Ectodermal cell (in vitro differentiated cells): ENCODE measurements around the gene MRPL49.
"Not testable (repeated sequence)": the region's sequence is repeated elsewhere in the genome, so short reads cannot be mapped to it uniquely, and the experiment has no call there.

Source experiments
- H3K27ac ChIP-seq: 2 replicates; pipeline ENCODE4 v1.7.0; 2013; ENCODE audit warnings: mild to moderate bottlenecking, low read depth, low read length; ENCODE audit not compliant: insufficient read depth, poor library complexity, severe bottlenecking
- H3K27me3 ChIP-seq: 2 replicates; pipeline ENCODE4 v1.7.0; 2013; ENCODE audit warnings: mild to moderate bottlenecking, low read length; ENCODE audit not compliant: insufficient read depth, control insufficient read depth, poor library complexity, severe bottlenecking
- H3K36me3 ChIP-seq: one replicate; pipeline ENCODE4 v1.7.0; 2013; ENCODE audit warnings: low read length; ENCODE audit not compliant: control insufficient read depth, insufficient read depth
- H3K4me1 ChIP-seq: one replicate; pipeline ENCODE4 v1.7.0; 2013; ENCODE audit warnings: low read length; ENCODE audit not compliant: control insufficient read depth, insufficient read depth
- H3K4me3 ChIP-seq: 2 replicates; pipeline ENCODE4 v1.7.0; 2013; ENCODE audit warnings: low read depth, low read length, control low read depth; ENCODE audit not compliant: insufficient read depth
- H3K9me3 ChIP-seq: 2 replicates; pipeline ENCODE4 v1.7.0; 2013; ENCODE audit warnings: mild to moderate bottlenecking, low read length, moderate library complexity; ENCODE audit not compliant: control insufficient read depth
- WGBS, 2 experiments: methylation state at CpG; one replicate each; pipeline ENCODE4 v1.1.7; 2013; ENCODE audit warnings: missing lambda C conversion rate in 2 of 2; 5-methylcytosine and 5-hydroxymethylcytosine counted together

Gene MRPL49

GRCh38 chr11:65167656-65168055 lies 45.5 kb downstream of the MRPL49 start:
- no peaks in the 10 kb centered on the region for H3K9me3 ChIP-seq
- no peaks in the 10 kb centered on the region for H3K4me1 ChIP-seq
- H3K36me3 ChIP-seq = no peaks in the 10 kb centered on the region
- no peak overlapping the region for H3K27ac ChIP-seq
- H3K27me3 ChIP-seq = no peaks in the 10 kb centered on the region
- no peak overlapping the region for H3K4me3 ChIP-seq
- 92 to 94% methylated on average over 3 of the region's 3 CpGs for WGBS, 2 experiments

GRCh38 chr11:65169164-65169641 lies 47.1 kb downstream of the MRPL49 start:
- Histone ChIP-seq H3K4me1 (no peaks in the 10 kb centered on the region), H3K9me3 (no peaks in the 10 kb centered on the region), H3K27me3 (no peaks in the 10 kb centered on the region), H3K4me3 (no peak overlapping the region), H3K27ac (no peak overlapping the region), H3K36me3 (no peaks in the 10 kb centered on the region)
- WGBS, 2 experiments = 87 to 92% methylated on average over 11 of the region's 11 CpGs

- WGBS, 2 experiments = 84 to 85% methylated on average over 21 of the region's 21 CpGs
- Histone ChIP-seq H3K27ac (no peak within 1 kb of the TSS), H3K27me3 (no peaks in the 10 kb centered on the region), H3K9me3 (no peaks in the 10 kb centered on the region), H3K4me1 (no peaks in the 10 kb centered on the region), H3K36me3 (no peaks in the 10 kb centered on the region), H3K4me3 (no peak within 1 kb of the TSS)
These were observed 48.0 kb downstream of the MRPL49 start, which contains the start of gene SPDYC for GRCh38 chr11:65170058-65170534. Gene SPDYC (plus strand): TSS chr11:65170233. CDS start chr11:65171358, 1,125 bp downstream.

GRCh38 chr11:65172600-65172999 lies 50.5 kb downstream of the MRPL49 start:
- H3K36me3 ChIP-seq = no peaks in the 10 kb centered on the region
- H3K4me3 ChIP-seq = no peak overlapping the region
- no peaks in the 10 kb centered on the region for H3K4me1 ChIP-seq
- no peak overlapping the region for H3K27ac ChIP-seq
- 85 to 91% methylated on average over 10 of the region's 10 CpGs for WGBS, 2 experiments
- no peaks in the 10 kb centered on the region for H3K9me3 ChIP-seq
- no peaks in the 10 kb centered on the region for H3K27me3 ChIP-seq

GRCh38 chr11:65174571-65175010 lies 52.5 kb downstream of the MRPL49 start:
- 66 to 70% methylated on average over 2 of the region's 2 CpGs for WGBS, 2 experiments
- not testable (repeated sequence) for H3K27me3 ChIP-seq, H3K4me1 ChIP-seq, H3K4me3 ChIP-seq, H3K9me3 ChIP-seq, H3K27ac ChIP-seq, H3K36me3 ChIP-seq
